GM12878 (cell line): Measurements from ENCODE around the gene POU5F2. TPM values are rescaled to one million over a fixed set of nuclear protein-coding genes. Genes with fewer than 3 reads are reported as not detected.

ENCODE experiments used
- ATAC-seq: fragments of 200-7000 bp; cut with Tn5 transposase; 3 replicates; pipeline ENCODE4 v1.9.1; 2020; ENCODE audit warnings: mild to moderate bottlenecking, moderate library complexity
- BruUV-seq: library from RNA; stranded (reverse); fragments of 400-500 nt; replicated peaks from 2 replicates; lab custom pipeline; 2021; lab: Mats Ljungman, UMichigan
- CTCF ChIA-PET: fragments of 300-600 bp; sonication (Branson Sonifier 250); formaldehyde crosslinking; extraction: SDS; loops from one replicate; lab custom pipeline; 2021; ENCODE audit warnings: inconsistent platforms; lab: Yijun Ruan, JAX
- POLR2A ChIA-PET: fragments of 350-600 bp; formaldehyde crosslinking; extraction: SDS; loops from one replicate; lab custom pipeline; 2021; ENCODE audit warnings: inconsistent platforms; lab: Charles Lee
- RAD21 ChIA-PET: fragments of 300-600 bp; sonication (Branson Sonifier 250); formaldehyde crosslinking; loops from one replicate; lab custom pipeline; 2023; ENCODE audit warnings: antibody characterized with exemption; ENCODE audit not compliant: unreplicated experiment; lab: Charles Lee
- SMC1A ChIA-PET: fragments of 300-600 bp; sonication (Branson Sonifier 250); formaldehyde crosslinking; loops from one replicate; lab custom pipeline; 2023; ENCODE audit not compliant: unreplicated experiment, uncharacterized antibody; lab: Charles Lee
- DNase-seq: peaks from one replicate; pipeline ENCODE4 v3.0.0-alpha.2; 2011; ENCODE audit warnings: low read depth, low spot score
- FAIRE-seq: peaks from 3 replicates; lab custom pipeline; 2011; peaks lifted over from hg19 to GRCh38; lab: Jason Lieb, UNC
- H2AFZ ChIP-seq: 2 replicates; pipeline ENCODE4 v1.6.0; 2011; ENCODE audit warnings: low read depth, low read length, control low read depth; ENCODE audit not compliant: control insufficient read depth
- H3K27ac ChIP-seq: 2 replicates; pipeline ENCODE4 v1.5.1; 2011; ENCODE audit warnings: control low read depth; ENCODE audit not compliant: control insufficient read depth, insufficient read depth
- H3K27me3 ChIP-seq, 2 experiments: replicated peaks in 1 of 2; 2 replicates each; pipeline versions ENCODE4 v1.6.0 to v1.6.1; 2011; ENCODE audit warnings: low read length in 1 of 2; ENCODE audit not compliant: control insufficient read depth in 2 of 2, insufficient read depth in 2 of 2
- H3K36me3 ChIP-seq, 2 experiments: 2 replicates each; pipeline ENCODE4 v1.5.1; 2011; ENCODE audit warnings: low read length in 1 of 2; ENCODE audit not compliant: control insufficient read depth in 2 of 2, insufficient read depth in 2 of 2
- H3K4me1 ChIP-seq: 2 replicates; pipeline ENCODE4 v1.6.1; 2011; ENCODE audit warnings: mild to moderate bottlenecking, low read length, moderate library complexity, mixed read lengths; ENCODE audit not compliant: control insufficient read depth, insufficient read depth
- H3K4me2 ChIP-seq: 2 replicates; pipeline ENCODE4 v1.6.0; 2011; ENCODE audit warnings: control low read depth; ENCODE audit not compliant: control insufficient read depth, insufficient read depth
- H3K4me3 ChIP-seq: fragments of 200-600 bp; sonication (generic); 2 replicates; pipeline ENCODE4 v1.5.1; 2016
- H3K79me2 ChIP-seq: 2 replicates; pipeline ENCODE4 v1.6.0; 2011; ENCODE audit warnings: low read length; ENCODE audit not compliant: control insufficient read depth, insufficient read depth
- H3K9ac ChIP-seq: 2 replicates; pipeline ENCODE4 v1.8.0; 2011; ENCODE audit warnings: low read length, control low read depth, mixed read lengths; ENCODE audit not compliant: control insufficient read depth, insufficient read depth
- H3K9me3 ChIP-seq: replicated peaks from 3 replicates; pipeline ENCODE4 v1.5.1; 2011; ENCODE audit warnings: mild to moderate bottlenecking, low read length; ENCODE audit not compliant: control insufficient read depth, insufficient read depth
- H4K20me1 ChIP-seq: 2 replicates; pipeline ENCODE4 v1.6.0; 2011; ENCODE audit not compliant: control insufficient read depth, insufficient read depth
- EED ChIP-seq: sonication (generic); IDR thresholded peaks from 2 replicates; pipeline ENCODE4 v1.6.1; 2016; ENCODE audit warnings: antibody characterized with exemption, low read depth
- JUNB ChIP-seq: IDR thresholded peaks from 2 replicates; pipeline ENCODE4 v1.6.1; 2016; ENCODE audit warnings: antibody characterized with exemption, mild to moderate bottlenecking
- NFYA ChIP-seq: IDR thresholded peaks from 2 replicates; pipeline ENCODE4 v1.6.1; 2011; ENCODE audit warnings: low read depth, mild to moderate bottlenecking, low read length, improper control_type of control experiment, borderline replicate concordance
- PAX8 ChIP-seq: fragments of 450-650 bp; IDR thresholded peaks from 2 replicates; pipeline ENCODE4 v1.6.1; 2017; ENCODE audit warnings: mild to moderate bottlenecking, moderate library complexity
- RAD21 ChIP-seq: IDR thresholded peaks from 2 replicates; pipeline ENCODE4 v1.6.1; 2011; ENCODE audit warnings: mild to moderate bottlenecking, low read depth, low read length, moderate library complexity; ENCODE audit not compliant: insufficient read depth
- RBBP5 ChIP-seq: fragments of 200-600 bp; sonication (generic); conservative IDR thresholded peaks from 2 replicates; pipeline ENCODE4 v1.6.1; 2016
- WGBS: methylation state at CpG from one replicate; pipeline ENCODE4 v1.1.6; 2016; ENCODE audit warnings: low lambda C conversion rate; ENCODE audit not compliant: insufficient replicate concordance, insufficient coverage; ENCODE audit errors: missing lambda C conversion rate; 5-methylcytosine and 5-hydroxymethylcytosine counted together
- in situ Hi-C: fragments of 300-500 bp; cut with MboI; formaldehyde crosslinking; loops from 9 replicates; pipeline ENCODE4 v1.14.3; 2018; ENCODE audit warnings: mixed read lengths
- intact Hi-C: fragments of 100-400 bp; cut with micrococcal nuclease; formaldehyde crosslinking; loops from one replicate; pipeline ENCODE4 v1.14.2; 2022; ENCODE audit not compliant: unreplicated experiment
- polyA plus RNA-seq, 11 experiments: library from polyadenylated mRNA; depleted of rRNA in 4 of 11; unstranded in 6 of 11; stranded (reverse) in 5 of 11; fragments of >200 nt; fragmentation: Nextera tagmentation in 4 of 11; fragmentation: Illumina TruSeq in 1 of 11; extraction: Ambion mirVana in 4 of 11; extraction: Trizol in 1 of 11; gene quantifications; 1 replicate in 1 of 11; 2 replicates in 10 of 11; pipeline versions ENCODE4 v1.2.1 to v1.2.3, GENCODE V29; 2011 to 2016; ENCODE audit warnings: inconsistent platforms in 2 of 11, missing spikeins in 2 of 11, low read depth in 1 of 11
- total RNA-seq, 4 experiments: library from RNA; depleted of rRNA in 3 of 4; stranded (reverse); fragments of >200 nt in 3 of 4; fragmentation: Illumina TruSeq in 1 of 4; extraction: Trizol in 1 of 4; gene quantifications; 2 replicates each; pipeline versions ENCODE4 v1.2.1 to v1.2.3, GENCODE V29; 2013 to 2021
- TF ChIP-seq, protein P1 (sequence below): IDR thresholded peaks from 2 replicates; pipeline ENCODE4 v1.6.1; 2012; ENCODE audit warnings: low read depth, low read length, improper control_type of control experiment
- TF ChIP-seq, protein P2 (sequence below): fragments of 450-650 bp; IDR thresholded peaks from 2 replicates; pipeline ENCODE4 v1.6.1; 2016; ENCODE audit warnings: mild to moderate bottlenecking, moderate library complexity, borderline replicate concordance

POU5F2 gene
- total and polyA plus RNA-seq, 10 of the 15 experiments (the other 5 are each of a cell fraction or from before 2014, with no cell fraction given), result under 0.01 to 1.4 (median 0.28) TPM

DNA sequence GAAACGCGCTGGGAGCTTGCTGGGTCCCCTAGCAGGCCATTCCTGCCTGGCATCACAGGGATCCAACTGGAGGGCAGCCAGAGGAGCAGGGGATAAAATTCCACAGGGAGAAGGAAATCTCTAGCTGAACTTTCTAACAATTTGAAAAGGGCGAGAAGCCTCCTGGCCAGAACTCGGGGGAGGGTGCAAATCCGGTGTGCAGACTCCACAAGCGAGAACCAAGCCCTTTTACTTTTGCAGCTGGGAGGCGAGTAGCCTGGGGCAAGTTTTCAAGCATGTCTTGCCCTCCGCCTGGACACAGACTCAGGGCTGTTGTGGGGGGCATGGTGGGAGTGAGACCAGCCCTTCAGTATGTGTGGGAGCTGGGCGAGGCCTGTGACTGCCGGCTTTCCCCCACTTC lies 14.3 kb upstream of the POU5F2 start (continued):
- TF ChIP-seq, protein P1, sequence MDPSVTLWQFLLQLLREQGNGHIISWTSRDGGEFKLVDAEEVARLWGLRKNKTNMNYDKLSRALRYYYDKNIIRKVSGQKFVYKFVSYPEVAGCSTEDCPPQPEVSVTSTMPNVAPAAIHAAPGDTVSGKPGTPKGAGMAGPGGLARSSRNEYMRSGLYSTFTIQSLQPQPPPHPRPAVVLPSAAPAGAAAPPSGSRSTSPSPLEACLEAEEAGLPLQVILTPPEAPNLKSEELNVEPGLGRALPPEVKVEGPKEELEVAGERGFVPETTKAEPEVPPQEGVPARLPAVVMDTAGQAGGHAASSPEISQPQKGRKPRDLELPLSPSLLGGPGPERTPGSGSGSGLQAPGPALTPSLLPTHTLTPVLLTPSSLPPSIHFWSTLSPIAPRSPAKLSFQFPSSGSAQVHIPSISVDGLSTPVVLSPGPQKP, result no peak
- no peak for TF ChIP-seq EED
- TF ChIP-seq JUNB, result no peak
- TF ChIP-seq NFYA, result no peak
- TF ChIP-seq RBBP5, result no peak
- TF ChIP-seq, protein P2, sequence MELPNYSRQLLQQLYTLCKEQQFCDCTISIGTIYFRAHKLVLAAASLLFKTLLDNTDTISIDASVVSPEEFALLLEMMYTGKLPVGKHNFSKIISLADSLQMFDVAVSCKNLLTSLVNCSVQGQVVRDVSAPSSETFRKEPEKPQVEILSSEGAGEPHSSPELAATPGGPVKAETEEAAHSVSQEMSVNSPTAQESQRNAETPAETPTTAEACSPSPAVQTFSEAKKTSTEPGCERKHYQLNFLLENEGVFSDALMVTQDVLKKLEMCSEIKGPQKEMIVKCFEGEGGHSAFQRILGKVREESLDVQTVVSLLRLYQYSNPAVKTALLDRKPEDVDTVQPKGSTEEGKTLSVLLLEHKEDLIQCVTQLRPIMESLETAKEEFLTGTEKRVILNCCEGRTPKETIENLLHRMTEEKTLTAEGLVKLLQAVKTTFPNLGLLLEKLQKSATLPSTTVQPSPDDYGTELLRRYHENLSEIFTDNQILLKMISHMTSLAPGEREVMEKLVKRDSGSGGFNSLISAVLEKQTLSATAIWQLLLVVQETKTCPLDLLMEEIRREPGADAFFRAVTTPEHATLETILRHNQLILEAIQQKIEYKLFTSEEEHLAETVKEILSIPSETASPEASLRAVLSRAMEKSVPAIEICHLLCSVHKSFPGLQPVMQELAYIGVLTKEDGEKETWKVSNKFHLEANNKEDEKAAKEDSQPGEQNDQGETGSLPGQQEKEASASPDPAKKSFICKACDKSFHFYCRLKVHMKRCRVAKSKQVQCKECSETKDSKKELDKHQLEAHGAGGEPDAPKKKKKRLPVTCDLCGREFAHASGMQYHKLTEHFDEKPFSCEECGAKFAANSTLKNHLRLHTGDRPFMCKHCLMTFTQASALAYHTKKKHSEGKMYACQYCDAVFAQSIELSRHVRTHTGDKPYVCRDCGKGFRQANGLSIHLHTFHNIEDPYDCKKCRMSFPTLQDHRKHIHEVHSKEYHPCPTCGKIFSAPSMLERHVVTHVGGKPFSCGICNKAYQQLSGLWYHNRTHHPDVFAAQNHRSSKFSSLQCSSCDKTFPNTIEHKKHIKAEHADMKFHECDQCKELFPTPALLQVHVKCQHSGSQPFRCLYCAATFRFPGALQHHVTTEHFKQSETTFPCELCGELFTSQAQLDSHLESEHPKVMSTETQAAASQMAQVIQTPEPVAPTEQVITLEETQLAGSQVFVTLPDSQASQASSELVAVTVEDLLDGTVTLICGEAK, result no peak
- no peak for TF ChIP-seq RAD21

DNA sequence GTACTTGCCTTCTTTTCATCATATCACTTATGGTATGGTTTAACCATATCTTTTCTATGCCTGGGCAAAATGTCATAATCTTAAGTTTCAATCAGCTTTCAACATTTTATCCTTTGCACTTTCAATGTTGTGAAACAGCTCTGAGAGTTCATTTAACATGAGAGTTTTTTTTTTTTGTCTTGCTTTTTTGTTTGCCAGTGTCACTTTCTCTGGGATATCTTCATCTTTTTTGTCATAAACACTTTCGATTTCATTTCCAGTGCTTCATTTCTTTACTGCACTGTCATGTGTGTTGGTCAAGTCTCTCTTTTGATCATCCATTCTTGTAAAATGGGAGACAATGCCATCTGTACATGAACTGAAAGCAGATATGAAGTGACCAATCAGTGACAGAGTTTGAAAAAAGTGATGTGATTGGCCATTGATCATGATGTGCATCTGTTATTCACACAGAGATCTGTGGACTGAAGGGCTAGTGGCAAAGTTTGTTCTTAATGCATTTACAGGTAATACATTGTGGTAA lies 7.5 kb upstream of the POU5F2 start:
- no peak for TF ChIP-seq PAX8
- H3K79me2 ChIP-seq, result no peaks in the 10 kb centered on the region
- intact Hi-C loops, result no loop called here
- peak; percentile 79 for ATAC-seq
- BruUV-seq, result no TSS peak
- H3K36me3 ChIP-seq, result no peaks in the 10 kb centered on the region
- SMC1A ChIA-PET, result no interaction called here
- no peak overlapping the region for H3K9ac ChIP-seq
- CTCF ChIA-PET, result interaction anchor here (0.7 kb wide), 1 partner anchor 52 kb away, joined by 3 read pairs; no protein-coding TSS in a partner anchor
- no peak overlapping the region for H2AFZ ChIP-seq
- POLR2A ChIA-PET, result no interaction called here
- no peak overlapping the region for H3K27ac ChIP-seq
- no peaks in the 10 kb centered on the region for H4K20me1 ChIP-seq
- no peak for FAIRE-seq
- DNase-seq, result no peak
- H3K9me3 ChIP-seq, result no peaks in the 10 kb centered on the region; the same call in 2 of the 3 replicates
- H3K27me3 ChIP-seq, result no peaks in the 10 kb centered on the region
- H3K4me1 ChIP-seq, result no peaks in the 10 kb centered on the region
- WGBS, result 100% methylated on average over 1 of the region's 1 CpG
- no peak overlapping the region for H3K4me3 ChIP-seq
- RAD21 ChIA-PET, result no interaction called here
- in situ Hi-C loops, result no loop called here
- H3K4me2 ChIP-seq, result no peak overlapping the region
